A673 (cell line): ENCODE results near the gene MRM2. TPM values are rescaled to one million over a fixed set of nuclear protein-coding genes. Genes with fewer than 3 reads are reported as not detected.
"Not testable (repeated sequence)": the region's sequence is repeated elsewhere in the genome, so short reads cannot be mapped to it uniquely, and the experiment has no call there.

Source experiments
- BruUV-seq: library from RNA; stranded (reverse); fragments of 400-500 nt; replicated peaks from 2 replicates; lab custom pipeline; 2021; lab: Mats Ljungman, UMichigan
- CTCF ChIA-PET: fragments of 300-600 bp; sonication (Branson Sonifier 250); formaldehyde crosslinking; loops from one replicate; lab custom pipeline; 2022; ENCODE audit warnings: antibody characterized with exemption; lab: Charles Lee
- POLR2A ChIA-PET: fragments of 300-600 bp; sonication (Branson Sonifier 250); formaldehyde crosslinking; loops from one replicate; lab custom pipeline; 2022; ENCODE audit warnings: antibody characterized with exemption; ENCODE audit not compliant: low non-redundant PET; lab: Charles Lee
- DNase-seq: peaks from one replicate; pipeline ENCODE4 v3.0.0-alpha.2; 2015; ENCODE audit warnings: low spot score
- H3K27ac ChIP-seq: fragments of 200-600 bp; sonication (generic); 2 replicates; pipeline ENCODE4 v1.5.1; 2016; ENCODE audit warnings: mixed run types, low read depth, mild to moderate bottlenecking, mixed read lengths, antibody characterized with exemption, low read length; ENCODE audit not compliant: poor library complexity, severe bottlenecking
- H3K27me3 ChIP-seq: fragments of 200-600 bp; sonication (generic); replicated peaks from 2 replicates; pipeline ENCODE4 v1.6.1; 2017; ENCODE audit warnings: mixed run types, low read depth, mild to moderate bottlenecking, mixed read lengths, antibody characterized with exemption, low read length; ENCODE audit not compliant: insufficient read depth, poor library complexity
- H3K36me3 ChIP-seq: fragments of 200-600 bp; sonication (generic); 2 replicates; pipeline ENCODE4 v1.6.1; 2016; ENCODE audit warnings: mixed run types, mild to moderate bottlenecking, mixed read lengths, antibody characterized with exemption, low read length; ENCODE audit not compliant: insufficient read depth, poor library complexity, severe bottlenecking
- H3K4me1 ChIP-seq: fragments of 200-600 bp; sonication (generic); 2 replicates; pipeline ENCODE4 v1.6.1; 2017; ENCODE audit warnings: mixed run types, mild to moderate bottlenecking, mixed read lengths, antibody characterized with exemption, low read length; ENCODE audit not compliant: insufficient read depth, poor library complexity, severe bottlenecking
- H3K4me3 ChIP-seq: fragments of 200-600 bp; sonication (generic); 2 replicates; pipeline ENCODE4 v1.5.1; 2016; ENCODE audit warnings: low read depth, mixed run types, mild to moderate bottlenecking, mixed read lengths, low read length; ENCODE audit not compliant: poor library complexity, severe bottlenecking
- H3K9me3 ChIP-seq: fragments of 200-600 bp; sonication (generic); 2 replicates; pipeline ENCODE4 v1.6.1; 2016; ENCODE audit warnings: mixed run types, low read depth, mild to moderate bottlenecking, mixed read lengths, antibody characterized with exemption, low read length; ENCODE audit not compliant: poor library complexity, severe bottlenecking
- EZH2 ChIP-seq: fragments of 200-600 bp; sonication (generic); IDR thresholded peaks from 2 replicates; pipeline ENCODE4 v1.6.1; 2017; ENCODE audit warnings: borderline replicate concordance, low read depth, mild to moderate bottlenecking, mixed read lengths, antibody characterized with exemption, low read length; ENCODE audit not compliant: poor library complexity, severe bottlenecking
- intact Hi-C: fragments of 100-400 bp; cut with micrococcal nuclease; formaldehyde crosslinking; loops from one replicate; pipeline ENCODE4 v1.10.0; 2022; ENCODE audit not compliant: unreplicated experiment
- total RNA-seq: library from RNA; stranded (reverse); gene quantifications from 2 replicates; pipeline ENCODE4 v1.2.3, GENCODE V29; 2021
- TF ChIP-seq, protein P1 (sequence below): fragments of 300-800, 200-600 bp; sonication (generic); conservative IDR thresholded peaks from 2 replicates; pipeline ENCODE4 v1.5.1; 2017; ENCODE audit warnings: low read depth, mild to moderate bottlenecking, antibody characterized with exemption, low read length, moderate library complexity, mixed read lengths

The MRM2 gene
- total RNA-seq, 1 experiment from 2014 or later: 50.4 TPM

GRCh38 chr7:2270495-2270894 lies 28.5 kb upstream of the MRM2 start:
- intact Hi-C loops: no loop called here
- Histone ChIP-seq H3K36me3 (no peaks in the 10 kb centered on the region), H3K4me1 (no peaks in the 10 kb centered on the region), H3K9me3 (no peaks in the 10 kb centered on the region), H3K27me3 (no peaks in the 10 kb centered on the region), H3K4me3 (no peak overlapping the region), H3K27ac (no peak overlapping the region)
- POLR2A ChIA-PET: no interaction called here
- CTCF ChIA-PET: no interaction called here
- no peak for TF ChIP-seq EZH2
- TF ChIP-seq, protein P1, sequence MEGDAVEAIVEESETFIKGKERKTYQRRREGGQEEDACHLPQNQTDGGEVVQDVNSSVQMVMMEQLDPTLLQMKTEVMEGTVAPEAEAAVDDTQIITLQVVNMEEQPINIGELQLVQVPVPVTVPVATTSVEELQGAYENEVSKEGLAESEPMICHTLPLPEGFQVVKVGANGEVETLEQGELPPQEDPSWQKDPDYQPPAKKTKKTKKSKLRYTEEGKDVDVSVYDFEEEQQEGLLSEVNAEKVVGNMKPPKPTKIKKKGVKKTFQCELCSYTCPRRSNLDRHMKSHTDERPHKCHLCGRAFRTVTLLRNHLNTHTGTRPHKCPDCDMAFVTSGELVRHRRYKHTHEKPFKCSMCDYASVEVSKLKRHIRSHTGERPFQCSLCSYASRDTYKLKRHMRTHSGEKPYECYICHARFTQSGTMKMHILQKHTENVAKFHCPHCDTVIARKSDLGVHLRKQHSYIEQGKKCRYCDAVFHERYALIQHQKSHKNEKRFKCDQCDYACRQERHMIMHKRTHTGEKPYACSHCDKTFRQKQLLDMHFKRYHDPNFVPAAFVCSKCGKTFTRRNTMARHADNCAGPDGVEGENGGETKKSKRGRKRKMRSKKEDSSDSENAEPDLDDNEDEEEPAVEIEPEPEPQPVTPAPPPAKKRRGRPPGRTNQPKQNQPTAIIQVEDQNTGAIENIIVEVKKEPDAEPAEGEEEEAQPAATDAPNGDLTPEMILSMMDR: no peak
- no peak for DNase-seq
- no TSS peak for BruUV-seq

DNA sequence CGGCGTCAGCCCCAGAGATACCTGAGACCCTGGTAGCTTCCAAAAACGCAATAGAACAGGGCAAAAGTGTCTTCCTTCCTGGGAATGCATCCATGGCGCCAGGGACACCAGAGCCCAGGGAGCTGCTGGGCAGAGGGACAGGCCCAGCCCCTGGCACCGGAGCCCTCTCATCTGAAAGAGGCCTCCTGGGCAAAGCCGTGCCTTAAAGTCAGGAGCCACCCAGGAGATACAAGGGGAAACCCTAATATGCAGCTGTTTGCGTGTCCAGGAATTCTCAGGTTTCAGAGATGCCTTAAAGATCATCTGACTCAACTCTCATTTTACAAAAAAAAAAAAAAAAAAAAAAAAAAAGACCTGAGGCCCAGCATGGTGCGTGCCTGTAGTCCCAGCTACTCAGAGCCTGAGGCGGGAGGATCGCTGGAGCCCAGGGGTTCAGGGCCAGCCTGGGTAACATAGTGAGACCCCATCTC lies 28.0 kb upstream of the MRM2 start:
- CTCF ChIA-PET: no interaction called here
- Histone ChIP-seq H3K9me3 (no peaks in the 10 kb centered on the region), H3K27me3 (no peaks in the 10 kb centered on the region), H3K27ac (no peak overlapping the region), H3K36me3 (no peaks in the 10 kb centered on the region), H3K4me3 (no peak overlapping the region), H3K4me1 (no peaks in the 10 kb centered on the region)
- POLR2A ChIA-PET: no interaction called here
- no TSS peak for BruUV-seq
- intact Hi-C loops: no loop called here
- no peak for DNase-seq
- TF ChIP-seq, protein P1: no peak
- TF ChIP-seq EZH2: no peak

DNA sequence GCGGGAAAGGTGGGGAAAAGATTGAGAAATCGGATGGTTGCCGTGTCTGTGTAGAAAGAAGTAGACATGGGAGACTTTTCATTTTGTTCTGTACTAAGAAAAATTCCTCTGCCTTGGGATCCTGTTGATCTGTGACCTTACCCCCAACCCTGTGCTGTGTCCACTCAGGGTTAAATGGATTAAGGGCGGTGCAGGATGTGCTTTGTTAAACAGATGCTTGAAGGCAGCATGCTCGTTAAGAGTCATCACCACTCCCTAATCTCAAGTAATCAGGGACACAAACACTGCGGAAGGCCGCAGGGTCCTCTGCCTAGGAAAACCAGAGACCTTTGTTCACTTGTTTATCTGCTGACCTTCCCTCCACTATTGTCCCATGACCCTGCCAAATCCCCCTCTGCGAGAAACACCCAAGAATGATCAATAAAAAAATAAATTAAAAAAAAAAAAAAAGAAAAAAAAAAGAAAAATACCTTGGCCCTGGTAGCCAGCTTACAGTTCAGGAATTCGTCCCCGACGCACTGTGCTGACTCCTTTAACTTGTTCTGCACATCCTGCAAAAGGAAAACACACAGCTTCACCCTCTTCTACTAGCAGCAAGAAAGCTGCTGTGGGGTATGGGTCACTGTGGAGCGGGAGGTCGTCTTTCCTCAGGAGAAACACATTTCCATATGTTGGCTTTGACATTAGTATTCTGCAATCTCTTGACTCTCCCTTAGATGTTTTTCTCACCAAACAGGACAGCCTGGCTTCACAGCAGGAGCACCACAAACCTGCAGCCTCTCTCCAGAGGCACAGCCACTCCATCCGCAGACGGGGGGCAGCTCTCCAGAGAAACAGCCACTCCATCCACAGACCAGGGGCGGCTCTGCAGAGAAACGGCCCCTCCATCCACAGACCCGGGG lies 27.3 kb upstream of the MRM2 start:
- DNase-seq, H3K9me3 ChIP-seq, POLR2A ChIA-PET, H3K27me3 ChIP-seq, H3K4me3 ChIP-seq, H3K27ac ChIP-seq, intact Hi-C loops, H3K4me1 ChIP-seq, BruUV-seq, H3K36me3 ChIP-seq, CTCF ChIA-PET: not testable (repeated sequence)

- no peak overlapping the region for H3K4me3 ChIP-seq
- no peaks in the 10 kb centered on the region for H3K27me3 ChIP-seq
- H3K27ac ChIP-seq: no peak overlapping the region
- intact Hi-C loops: no loop called here
- no peaks in the 10 kb centered on the region for H3K9me3 ChIP-seq
- BruUV-seq: no TSS peak
- TF ChIP-seq EZH2: no peak
- TF ChIP-seq, protein P1: no peak
- no peaks in the 10 kb centered on the region for H3K4me1 ChIP-seq
- H3K36me3 ChIP-seq: no peaks in the 10 kb centered on the region
- ChIA-PET POLR2A (no interaction called here), CTCF (no interaction called here)
- no peak for DNase-seq
These were observed 24.9 kb upstream of the MRM2 start for GRCh38 chr7:2266911-2267310.
